Neuronal stem cell (in vitro differentiated cells): Measurements from ENCODE around the gene CACNA1A.

ENCODE experiments used
- DNase-seq: peaks from one replicate; pipeline ENCODE4 v3.0.0-alpha.2; 2013; ENCODE audit warnings: low spot score
- H2AFZ ChIP-seq: one replicate; pipeline ENCODE4 v1.6.1; 2013; ENCODE audit warnings: mild to moderate bottlenecking, low read length, inconsistent platforms
- H2AK5ac ChIP-seq: 2 replicates; pipeline ENCODE4 v1.6.1; 2013; ENCODE audit warnings: low read depth, mild to moderate bottlenecking, inconsistent platforms, low read length, moderate library complexity, mixed read lengths
- H2BK120ac ChIP-seq: 2 replicates; pipeline ENCODE4 v1.6.1; 2013; ENCODE audit warnings: low read depth, mild to moderate bottlenecking, inconsistent platforms, low read length, moderate library complexity, mixed read lengths
- H2BK12ac ChIP-seq: one replicate; pipeline ENCODE4 v1.6.1; 2013; ENCODE audit warnings: low read length, inconsistent platforms
- H2BK15ac ChIP-seq: 2 replicates; pipeline ENCODE4 v1.6.1; 2013; ENCODE audit warnings: mild to moderate bottlenecking, low read length, inconsistent platforms, mixed read lengths
- H2BK5ac ChIP-seq: one replicate; pipeline ENCODE4 v1.6.1; 2013; ENCODE audit warnings: inconsistent platforms, mild to moderate bottlenecking, low read length, moderate library complexity
- H3K14ac ChIP-seq: one replicate; pipeline ENCODE4 v1.6.1; 2013; ENCODE audit warnings: low read length, inconsistent platforms
- H3K18ac ChIP-seq: 2 replicates; pipeline ENCODE4 v1.6.1; 2013; ENCODE audit warnings: low read length, inconsistent platforms
- H3K23ac ChIP-seq: 2 replicates; pipeline ENCODE4 v1.6.1; 2013; ENCODE audit warnings: low read depth, mild to moderate bottlenecking, mixed read lengths, low read length, inconsistent platforms; ENCODE audit not compliant: poor library complexity
- H3K27ac ChIP-seq: replicated peaks from 3 replicates; pipeline ENCODE4 v1.5.1; 2013; ENCODE audit warnings: low read length, inconsistent platforms
- H3K27me3 ChIP-seq, 3 experiments: 2 replicates each; pipeline ENCODE4 v1.6.1; 2013; ENCODE audit warnings: low read length in 3 of 3, mild to moderate bottlenecking in 2 of 3, inconsistent platforms in 1 of 3, low read depth in 1 of 3, mixed read lengths in 1 of 3, moderate library complexity in 1 of 3; ENCODE audit not compliant: control insufficient read depth in 3 of 3, insufficient read depth in 3 of 3
- H3K36me3 ChIP-seq, 2 donors: replicated peaks in 1 of 2; 2 replicates each; pipeline ENCODE4 v1.6.1; 2013; ENCODE audit warnings: low read length in 2 of 2; ENCODE audit not compliant: control insufficient read depth in 2 of 2, insufficient read depth in 2 of 2
- H3K4ac ChIP-seq: 2 replicates; pipeline ENCODE4 v1.6.1; 2013; ENCODE audit warnings: inconsistent platforms, mild to moderate bottlenecking, low read length, moderate library complexity
- H3K4me1 ChIP-seq, 2 donors: 1 replicate in 1 of 2; 2 replicates in 1 of 2; pipeline ENCODE4 v1.6.1; 2013; ENCODE audit warnings: low read length in 2 of 2, low read depth in 1 of 2; ENCODE audit not compliant: control insufficient read depth in 2 of 2, insufficient read depth in 1 of 2
- H3K4me2 ChIP-seq: one replicate; pipeline ENCODE4 v1.6.1; 2013; ENCODE audit warnings: mild to moderate bottlenecking, low read length, inconsistent platforms; ENCODE audit not compliant: insufficient read depth, poor library complexity, severe bottlenecking
- H3K4me3 ChIP-seq, 2 donors: 2 replicates each; pipeline ENCODE4 v1.5.1; 2013; ENCODE audit warnings: low read length in 2 of 2, mild to moderate bottlenecking in 2 of 2, inconsistent platforms in 1 of 2, moderate library complexity in 1 of 2
- H3K79me1 ChIP-seq: one replicate; pipeline ENCODE4 v1.6.1; 2013; ENCODE audit warnings: low read depth, mild to moderate bottlenecking, inconsistent platforms, low read length, moderate library complexity
- H3K9ac ChIP-seq: one replicate; pipeline ENCODE4 v1.6.1; 2013; ENCODE audit warnings: mild to moderate bottlenecking, low read depth, low read length, inconsistent platforms; ENCODE audit not compliant: poor library complexity
- H3K9me3 ChIP-seq, 2 donors: replicated peaks in 1 of 2; 2 replicates each; pipeline versions ENCODE3 to v1.6.1; 2013; ENCODE audit warnings: low read length in 2 of 2, mild to moderate bottlenecking in 2 of 2, inconsistent platforms in 1 of 2, low read depth in 1 of 2, mixed read lengths in 1 of 2, moderate library complexity in 1 of 2; ENCODE audit not compliant: control insufficient read depth in 2 of 2, insufficient read depth in 1 of 2
- H4K8ac ChIP-seq: one replicate; pipeline ENCODE4 v1.6.1; 2013; ENCODE audit warnings: low read depth, mild to moderate bottlenecking, inconsistent platforms, low read length, moderate library complexity
- H4K91ac ChIP-seq: one replicate; pipeline ENCODE4 v1.6.1; 2013; ENCODE audit warnings: low read length, low read depth, mild to moderate bottlenecking, inconsistent platforms; ENCODE audit not compliant: poor library complexity
- WGBS, 2 donors: extraction: QIAGEN DNeasy Blood & Tissue Kit; methylation state at CpG; one replicate each; pipeline ENCODE4 v1.1.7; 2013; ENCODE audit warnings: missing lambda C conversion rate in 2 of 2, mixed read lengths in 1 of 2; ENCODE audit not compliant: insufficient read length in 2 of 2, insufficient replicate concordance in 1 of 2; ENCODE audit errors: extremely low coverage in 2 of 2; 5-methylcytosine and 5-hydroxymethylcytosine counted together

The CACNA1A gene

GRCh38 chr19:13396250-13397080, 109.8 kb downstream of the CACNA1A start:
- no peaks in the 10 kb centered on the region for H3K79me1 ChIP-seq
- H3K27me3 ChIP-seq = peaks cover 0 to 2% (median 0%) of the 10 kb centered on the region in 3 experiments
- H3K23ac ChIP-seq = no peak overlapping the region
- H2AK5ac ChIP-seq = no peak overlapping the region
- no peak overlapping the region for H3K9ac ChIP-seq
- WGBS, 2 donors = no CpG with 5 or more reads among the region's 18 CpGs
- H3K18ac ChIP-seq = no peak overlapping the region
- H3K4me1 ChIP-seq = peaks cover 0 to 4% of the 10 kb centered on the region in 2 donors
- H3K4me3 ChIP-seq = no peak overlapping the region
- no peaks in the 10 kb centered on the region for H3K9me3 ChIP-seq
- H2BK15ac ChIP-seq = no peak overlapping the region
- no peak overlapping the region for H4K8ac ChIP-seq
- H3K14ac ChIP-seq = no peak overlapping the region
- H3K4me2 ChIP-seq = no peak overlapping the region
- no peak overlapping the region for H3K4ac ChIP-seq
- no peak overlapping the region for H2BK5ac ChIP-seq
- H2BK120ac ChIP-seq = no peak overlapping the region
- H4K91ac ChIP-seq = no peak overlapping the region
- peak overlapping the region; percentile 51 for H2AFZ ChIP-seq
- DNase-seq = peak; percentile 53
- no peak overlapping the region for H2BK12ac ChIP-seq
- no peak overlapping the region for H3K27ac ChIP-seq
- H3K36me3 ChIP-seq = no peaks in the 10 kb centered on the region

GRCh38 chr19:13382633-13382938, 123.7 kb downstream of the CACNA1A start:
- H3K79me1 ChIP-seq = no peaks in the 10 kb centered on the region
- no peak overlapping the region for H4K91ac ChIP-seq
- H3K4me3 ChIP-seq = no peak overlapping the region

GRCh38 chr19:13381827-13382632, 124.2 kb downstream of the CACNA1A start:
- Histone ChIP-seq H3K23ac (no peak overlapping the region), H3K18ac (peak overlapping the region; percentile 9), H3K79me1 (no peaks in the 10 kb centered on the region), H3K9me3 (no peaks in the 10 kb centered on the region), H3K4me1 (peaks cover 0 to 7% of the 10 kb centered on the region in 2 donors), H3K27ac (peak overlapping the region; percentile 6), H3K27me3 (no peaks in the 10 kb centered on the region), H2BK12ac (peak overlapping the region; percentile 26), H3K4ac (no peak overlapping the region), H3K4me2 (no peak overlapping the region), H2AK5ac (no peak overlapping the region), H3K4me3 (no peak overlapping the region), H2AFZ (no peak overlapping the region), H2BK120ac (no peak overlapping the region), H4K8ac (no peak overlapping the region), H2BK5ac (no peak overlapping the region), H2BK15ac (no peak overlapping the region), H3K14ac (no peak overlapping the region), H3K36me3 (no peaks in the 10 kb centered on the region), H3K9ac (peak overlapping the region; percentile 17), H4K91ac (no peak overlapping the region)
- DNase-seq = no peak
- no CpG with 5 or more reads among the region's 9 CpGs for WGBS, 2 donors

More at GRCh38 chr19:13382633-13382938, 123.7 kb downstream of the CACNA1A start:
- Histone ChIP-seq H3K23ac (no peak overlapping the region), H2BK5ac (no peak overlapping the region), H3K4me2 (no peak overlapping the region), H3K9ac (no peak overlapping the region), H3K9me3 (no peaks in the 10 kb centered on the region), H3K4ac (no peak overlapping the region), H3K27me3 (no peaks in the 10 kb centered on the region), H3K14ac (no peak overlapping the region), H3K4me1 (peaks cover 0 to 7% of the 10 kb centered on the region in 2 donors), H2BK120ac (no peak overlapping the region), H3K36me3 (no peaks in the 10 kb centered on the region), H2BK15ac (no peak overlapping the region), H3K27ac (no peak overlapping the region), H2AFZ (no peak overlapping the region), H2AK5ac (no peak overlapping the region), H2BK12ac (no peak overlapping the region), H3K18ac (no peak overlapping the region), H4K8ac (no peak overlapping the region)
- DNase-seq = no peak
- WGBS, 2 donors = no CpG with 5 or more reads among the region's 4 CpGs

- no peak overlapping the region for H3K14ac ChIP-seq
- H3K18ac ChIP-seq = no peak overlapping the region
- no peak overlapping the region for H3K4ac ChIP-seq
- no peaks in the 10 kb centered on the region for H3K27me3 ChIP-seq
- no peak overlapping the region for H3K27ac ChIP-seq
- H3K36me3 ChIP-seq = peaks cover 0 to 1% of the 10 kb centered on the region in 2 donors
- no peak overlapping the region for H3K23ac ChIP-seq
- no peak overlapping the region for H2BK120ac ChIP-seq
- no peak overlapping the region for H2AFZ ChIP-seq
- H2BK5ac ChIP-seq = no peak overlapping the region
- H2AK5ac ChIP-seq = no peak overlapping the region
- no peaks in the 10 kb centered on the region for H3K4me1 ChIP-seq
- no peak overlapping the region for H3K9ac ChIP-seq
- no peak overlapping the region for H2BK12ac ChIP-seq
- H2BK15ac ChIP-seq = no peak overlapping the region
- no peak overlapping the region for H3K4me2 ChIP-seq
- no peak overlapping the region for H3K4me3 ChIP-seq
- DNase-seq = no peak
- H3K79me1 ChIP-seq = no peaks in the 10 kb centered on the region
- H4K91ac ChIP-seq = no peak overlapping the region
- H3K9me3 ChIP-seq = no peaks in the 10 kb centered on the region
- H4K8ac ChIP-seq = no peak overlapping the region
These were observed 129.7 kb downstream of the CACNA1A start for GRCh38 chr19:13376537-13376936.
